GM12801 (cell line): ENCODE measurements around the gene SLC9A8.

ENCODE experiments used
- CTCF ChIP-seq: IDR thresholded peaks from one replicate; pipeline ENCODE4 v1.5.1; 2011; ENCODE audit warnings: control low read depth; ENCODE audit not compliant: insufficient read length; ENCODE audit errors: extremely low read depth

SLC9A8 gene

GRCh38 chr20:49803418-49803817 is 9.2 kb upstream of the SLC9A8 start:
- no peak for TF ChIP-seq CTCF

- TF ChIP-seq CTCF = no peak
Observed at GRCh38 chr20:49804364-49804763, 8.3 kb upstream of the SLC9A8 start.

- no peak for TF ChIP-seq CTCF
Observed at GRCh38 chr20:49808753-49809152, 3.9 kb upstream of the SLC9A8 start.

- no peak for TF ChIP-seq CTCF
Observed at GRCh38 chr20:49809803-49810359, 2.7 kb upstream of the SLC9A8 start.

GRCh38 chr20:49810491-49811190 is 2.0 kb upstream of the SLC9A8 start:
- TF ChIP-seq CTCF = no peak

- no peak for TF ChIP-seq CTCF
Observed at GRCh38 chr20:49811825-49812506, 662 bp upstream of the SLC9A8 start.

- no peak for TF ChIP-seq CTCF
Observed at GRCh38 chr20:49813305-49813974, 812 bp downstream of the SLC9A8 start.
